Kidney epithelial cell (primary cell): Measurements from ENCODE around the gene ACOX2. TPM values are rescaled to one million over a fixed set of nuclear protein-coding genes. Genes with fewer than 3 reads are reported as not detected.

Experiments used
- DNase-seq: peaks from one replicate; pipeline ENCODE4 v3.0.0-alpha.2; 2010; ENCODE audit warnings: low read depth
- H3K27me3 ChIP-seq: 2 replicates; pipeline ENCODE4 v1.6.0; 2011; ENCODE audit warnings: low read length; ENCODE audit not compliant: control insufficient read depth, insufficient read depth
- H3K36me3 ChIP-seq: 2 replicates; pipeline ENCODE4 v1.5.1; 2011; ENCODE audit warnings: low read length; ENCODE audit not compliant: control insufficient read depth, insufficient read depth
- H3K4me3 ChIP-seq: 2 replicates; pipeline ENCODE4 v1.5.1; 2011; ENCODE audit warnings: low read depth, mild to moderate bottlenecking, control low read depth, low read length
- CTCF ChIP-seq: IDR thresholded peaks from 2 replicates; pipeline ENCODE4 v1.5.1; 2011; ENCODE audit warnings: mild to moderate bottlenecking, moderate library complexity, low read length, control low read depth, inconsistent platforms; ENCODE audit not compliant: insufficient read depth, poor library complexity, severe bottlenecking
- total RNA-seq: library from RNA; depleted of rRNA; stranded (reverse); fragments of >200 nt; gene quantifications from 2 replicates; pipeline ENCODE4 v1.2.3, GENCODE V29; 2015

The ACOX2 gene
- total RNA-seq, 1 donor from 2014 or later, result 0.38 TPM

- no peak for TF ChIP-seq CTCF
- DNase-seq, result no peak
- Histone ChIP-seq H3K36me3 (no peaks in the 10 kb centered on the region), H3K27me3 (no peaks in the 10 kb centered on the region), H3K4me3 (no peak overlapping the region)
Observed at GRCh38 chr3:58580826-58581327, 43.9 kb upstream of the ACOX2 start.

- Histone ChIP-seq H3K36me3 (no peaks in the 10 kb centered on the region), H3K27me3 (no peaks in the 10 kb centered on the region), H3K4me3 (no peak overlapping the region)
- DNase-seq, result no peak
- no peak for TF ChIP-seq CTCF
Observed at GRCh38 chr3:58578873-58579272, 41.9 kb upstream of the ACOX2 start.

GRCh38 chr3:58577269-58577821 lies 40.4 kb upstream of the ACOX2 start, which contains the start of gene FAM107A:
FAM107A (minus strand) TSS chr3:58577391; CDS start chr3:58569860, 7,531 bp downstream.
- H3K4me3 ChIP-seq, result no peak within 1 kb of the TSS
- peak; percentile 27 for TF ChIP-seq CTCF
- no peaks in the 10 kb centered on the region for H3K36me3 ChIP-seq
- H3K27me3 ChIP-seq, result no peaks in the 10 kb centered on the region
- DNase-seq, result no peak

GRCh38 chr3:58576716-58577115 lies 39.7 kb upstream of the ACOX2 start:
- Histone ChIP-seq H3K4me3 (no peak overlapping the region), H3K36me3 (no peaks in the 10 kb centered on the region), H3K27me3 (no peaks in the 10 kb centered on the region)
- DNase-seq, result no peak
- no peak for TF ChIP-seq CTCF

- TF ChIP-seq CTCF, result no peak
- no peaks in the 10 kb centered on the region for H3K36me3 ChIP-seq
- no peak overlapping the region for H3K4me3 ChIP-seq
- DNase-seq, result no peak
- no peaks in the 10 kb centered on the region for H3K27me3 ChIP-seq
Observed at GRCh38 chr3:58575971-58576652, 39.1 kb upstream of the ACOX2 start.
